GM19397 (cell line): ENCODE data around the gene ZDHHC23.

ENCODE experiments used
- ATAC-seq: cut with Tn5 transposase; IDR thresholded peaks from one replicate; pipeline ENCODE4 v1.9.1; 2021; ENCODE audit warnings: mild to moderate bottlenecking, moderate library complexity; ENCODE audit not compliant: unreplicated experiment

ZDHHC23 gene

GRCh38 chr3:113947372-113948014 is at the start of gene ZDHHC23:
TSS of gene ZDHHC23 (plus strand) at chr3:113948013. CDS start at chr3:113948803, 790 bp downstream.
- ATAC-seq, result peak; percentile 85

DNA sequence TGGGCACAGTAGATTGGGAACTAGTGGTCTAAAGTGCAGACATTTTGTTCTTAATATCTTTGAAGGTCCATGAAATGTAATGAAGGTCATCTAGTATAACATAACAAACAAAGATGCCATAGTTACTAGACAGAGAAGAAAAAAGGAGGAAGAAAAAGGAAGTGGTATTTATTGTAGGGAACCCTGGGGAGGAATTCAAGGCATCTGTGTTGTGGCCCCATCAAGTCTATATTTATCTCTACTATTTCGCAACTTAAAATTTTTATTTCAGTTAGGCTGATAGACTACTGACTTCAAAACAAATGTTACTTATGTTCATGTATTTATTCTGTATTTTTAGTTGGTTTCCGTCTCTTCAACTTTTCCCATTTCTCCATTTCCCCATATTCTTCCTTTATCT is 48.9 kb upstream of the ZDHHC23 start:
- no peak for ATAC-seq

DNA sequence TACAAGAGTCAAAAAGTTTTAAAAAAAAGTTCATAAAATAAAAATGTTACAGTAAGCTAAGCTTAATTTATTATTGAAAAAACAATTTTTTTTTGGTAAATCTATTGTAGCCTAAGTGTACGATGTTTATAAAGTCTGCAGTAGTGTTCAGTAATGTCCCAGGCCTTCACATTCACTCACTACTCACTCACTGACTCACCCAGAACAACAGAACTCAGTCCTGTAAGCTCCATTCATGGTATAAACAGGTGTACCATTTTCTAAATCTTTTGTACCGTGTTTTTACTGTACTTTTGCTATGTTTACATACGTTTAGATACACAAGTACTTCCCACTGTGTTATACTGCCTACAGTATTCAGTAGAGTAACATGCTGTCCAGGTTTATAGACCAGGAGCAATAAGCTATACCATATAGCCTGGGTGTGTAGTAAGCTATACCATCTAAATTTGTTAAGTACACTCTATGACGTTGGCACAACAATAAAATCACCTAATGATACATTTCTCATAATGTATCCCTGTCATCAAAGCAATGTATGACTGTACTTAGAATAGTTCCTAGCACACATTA is 41.2 kb upstream of the ZDHHC23 start:
- ATAC-seq, result no peak

GRCh38 chr3:113908133-113908532 is 39.7 kb upstream of the ZDHHC23 start:
- ATAC-seq, result no peak

GRCh38 chr3:113910966-113911365 is 36.8 kb upstream of the ZDHHC23 start:
- ATAC-seq, result no peak

DNA sequence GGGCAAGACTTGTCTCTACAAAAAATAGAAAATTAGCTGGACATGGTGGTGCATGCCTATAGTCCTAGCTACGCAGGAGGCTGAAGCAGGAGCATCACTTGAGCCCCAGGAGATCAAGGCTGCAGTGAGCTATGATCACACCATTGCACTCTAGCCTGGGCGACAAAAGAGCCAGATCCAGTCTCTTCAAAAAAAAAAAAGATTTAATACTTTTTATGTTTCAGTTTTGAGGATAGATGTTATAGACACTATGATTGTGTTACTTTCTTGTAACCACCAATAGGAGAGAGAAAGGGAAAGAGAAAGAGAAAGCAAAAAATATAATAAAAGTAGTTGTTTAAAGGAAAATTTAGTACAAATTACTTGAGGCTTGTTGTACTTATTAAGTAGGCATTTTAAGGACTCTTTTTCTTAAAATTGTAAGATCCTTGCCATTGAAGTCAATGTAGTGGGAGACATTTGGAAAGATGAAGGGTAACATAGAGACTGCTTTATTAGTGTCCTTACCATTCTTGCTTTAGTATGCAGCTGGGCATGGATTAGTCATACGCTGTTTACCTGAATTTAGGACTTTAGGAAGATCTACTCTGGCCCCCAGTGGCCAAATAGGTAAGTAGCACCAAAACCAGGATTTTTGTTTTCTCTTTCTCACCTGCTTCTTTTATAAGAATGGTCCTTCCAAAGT is 35.1 kb upstream of the ZDHHC23 start:
- ATAC-seq, result peak; percentile 84

DNA sequence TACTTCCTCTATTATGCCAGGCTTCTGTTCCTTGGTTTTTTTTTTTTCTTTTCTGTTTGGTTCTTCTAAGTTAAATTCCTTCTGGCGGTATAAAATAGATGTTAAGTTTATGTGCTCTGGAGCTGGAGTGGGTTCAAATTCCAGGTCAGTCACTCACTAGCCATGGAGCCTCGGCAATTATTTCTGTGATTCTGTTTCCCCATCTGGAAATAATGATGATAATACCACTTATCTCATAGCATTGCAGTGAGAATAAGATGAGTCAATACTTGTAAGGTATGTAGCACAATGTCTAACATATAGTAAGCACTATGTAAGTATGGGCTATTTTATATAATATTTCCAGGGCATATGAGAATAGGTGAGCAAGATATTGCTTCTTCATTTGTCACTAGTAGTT is 33.2 kb upstream of the ZDHHC23 start:
- no peak for ATAC-seq

- ATAC-seq, result no peak
These were observed 20.3 kb upstream of the ZDHHC23 start for GRCh38 chr3:113927556-113927955.

DNA sequence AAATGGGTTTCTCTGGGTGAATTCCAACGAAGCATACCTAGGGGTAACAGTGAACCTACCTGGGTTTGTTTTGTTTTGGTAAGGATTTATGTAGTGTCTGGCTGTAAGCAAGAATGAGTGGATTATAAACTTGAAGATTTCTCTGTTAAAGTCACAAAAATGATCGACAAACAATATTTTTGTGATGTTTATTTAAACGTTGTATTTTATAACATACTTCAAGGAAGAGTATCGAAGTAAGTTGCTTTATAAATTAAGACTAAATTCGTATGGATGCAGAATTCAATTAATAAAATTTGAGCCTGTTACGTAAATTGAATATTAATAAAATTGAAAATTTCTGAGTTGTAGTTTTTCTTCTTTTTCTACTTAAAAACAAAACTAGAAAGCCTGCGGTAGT is 982 bp upstream of the ZDHHC23 start:
- ATAC-seq, result no peak

GRCh38 chr3:113948015-113948917 is 453 bp downstream of the ZDHHC23 start:
- peak; percentile 55 for ATAC-seq

GRCh38 chr3:113952921-113953320 is 5.1 kb downstream of the ZDHHC23 start:
- no peak for ATAC-seq

- ATAC-seq, result no peak
These were observed 5.9 kb downstream of the ZDHHC23 start for GRCh38 chr3:113953677-113954076.

- ATAC-seq, result no peak
These were observed 6.4 kb downstream of the ZDHHC23 start for GRCh38 chr3:113954091-113954685.

- ATAC-seq, result no peak
These were observed 16.1 kb downstream of the ZDHHC23 start for GRCh38 chr3:113963879-113964278.

DNA sequence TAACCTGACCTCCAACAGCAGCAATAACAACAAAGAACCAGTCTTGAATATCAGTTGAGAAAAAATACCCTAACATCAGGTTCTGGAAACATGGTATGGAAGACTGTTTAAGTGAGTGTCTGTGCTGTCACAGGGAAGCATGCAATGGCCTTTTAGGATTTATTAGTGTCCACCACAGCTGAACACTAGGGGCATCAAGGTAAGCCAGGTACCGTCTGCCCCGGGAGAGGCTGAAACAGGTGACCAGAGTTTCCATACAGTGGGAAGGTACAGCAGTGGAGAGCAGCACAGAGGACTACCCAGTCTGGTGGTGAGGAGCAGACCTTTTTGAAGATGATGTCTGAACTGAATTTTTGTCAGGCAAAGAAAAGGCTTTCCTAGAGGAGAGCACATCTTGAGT is 18.4 kb downstream of the ZDHHC23 start:
- no peak for ATAC-seq

GRCh38 chr3:113968986-113969385 is 21.2 kb downstream of the ZDHHC23 start:
- no peak for ATAC-seq

DNA sequence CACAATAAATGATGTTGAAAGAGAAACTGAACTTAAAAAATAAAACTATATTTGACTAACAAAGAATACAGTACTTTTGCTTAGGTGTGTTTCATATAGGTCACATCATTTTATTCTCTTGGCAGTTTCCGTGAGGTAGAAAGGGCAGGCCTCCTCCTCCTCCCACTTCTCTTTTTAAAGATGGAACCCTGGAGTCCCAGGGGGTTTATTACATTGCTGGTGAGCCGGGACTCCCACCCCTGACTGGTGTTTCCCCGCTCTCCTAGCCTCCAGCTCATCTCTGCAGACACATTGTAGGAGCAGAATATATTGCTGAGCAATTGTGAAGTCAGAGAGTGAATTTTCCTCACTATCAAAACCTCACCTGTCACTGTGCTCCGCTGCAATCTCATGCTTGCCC is 30.0 kb downstream of the ZDHHC23 start:
- ATAC-seq, result no peak

DNA sequence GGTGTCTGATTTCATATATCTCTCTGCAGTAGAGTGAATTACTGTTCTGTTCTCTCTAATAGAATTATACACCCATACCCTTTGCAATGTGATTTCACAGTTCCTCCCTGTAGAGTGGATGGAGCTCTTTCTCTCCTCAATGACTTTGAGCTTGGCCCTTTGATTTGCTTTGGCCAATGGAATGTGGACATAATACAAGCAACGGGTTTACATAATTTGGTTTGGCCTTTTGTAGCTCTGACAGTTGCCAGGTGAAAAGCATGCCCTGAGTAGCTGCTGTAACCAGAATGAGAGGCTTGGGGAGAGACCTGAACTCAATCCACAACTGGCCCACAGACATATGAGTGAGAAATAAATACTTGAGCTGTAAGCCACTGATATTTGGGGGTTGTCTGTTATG is 32.1 kb downstream of the ZDHHC23 start:
- ATAC-seq, result no peak

DNA sequence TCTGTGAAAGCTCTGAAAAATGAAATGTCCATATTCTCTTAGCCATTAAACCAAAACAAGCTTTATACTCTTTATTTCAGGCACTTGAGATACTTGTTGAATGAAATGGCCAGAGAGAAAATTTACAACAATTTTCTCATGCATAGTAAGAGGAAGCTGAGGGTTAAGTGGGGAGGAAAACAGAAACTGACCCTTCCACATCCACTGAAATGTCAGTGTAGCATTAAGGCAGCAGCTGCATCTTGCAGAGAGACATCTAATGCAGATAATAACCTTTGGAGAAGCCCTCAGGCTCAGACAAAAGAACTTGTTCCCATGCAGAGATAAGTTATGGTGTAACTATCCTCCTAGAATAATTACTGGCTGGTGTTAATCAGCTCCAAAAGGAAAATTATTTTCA is 34.0 kb downstream of the ZDHHC23 start:
- ATAC-seq, result no peak

DNA sequence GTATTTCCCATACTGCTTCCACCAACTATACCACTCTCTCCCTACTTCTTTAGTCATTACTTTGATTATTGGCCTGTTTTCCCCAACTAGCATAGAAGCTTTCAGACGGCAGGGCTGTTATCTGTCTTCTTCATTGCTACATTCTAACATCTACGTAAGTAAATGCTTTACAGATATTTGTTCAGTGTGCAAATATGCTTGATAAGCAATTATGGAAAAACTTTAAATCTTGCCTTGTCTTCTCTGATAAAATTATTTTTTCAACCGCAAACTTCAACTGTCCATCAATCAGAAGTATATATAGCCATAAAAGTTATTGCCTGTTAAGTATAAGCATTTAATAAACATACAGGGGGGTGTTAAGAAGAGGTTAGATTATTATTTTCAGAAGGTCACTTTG is 35.7 kb downstream of the ZDHHC23 start:
- ATAC-seq, result no peak

GRCh38 chr3:113985541-113985940 is 37.7 kb downstream of the ZDHHC23 start:
- ATAC-seq, result peak; percentile 69
